Measurements from ENCODE around the gene MRPL46.

MRPL46 gene

GRCh38 chr15:88467073-88467934 is at the start of gene MRPL46, which contains the start of gene MRPS11:
TSS of gene MRPL46 (minus strand) at chr15:88467388. CDS start at chr15:88467377, 11 bp downstream.
TSS of gene MRPS11 (plus strand) at chr15:88467708. CDS start at chr15:88467718, 10 bp downstream.
- DNase-seq (ENCODE audit: extremely low read depth in 1 of 2, low read depth in 1 of 2) = peak; percentile 64 to 78

DNA sequence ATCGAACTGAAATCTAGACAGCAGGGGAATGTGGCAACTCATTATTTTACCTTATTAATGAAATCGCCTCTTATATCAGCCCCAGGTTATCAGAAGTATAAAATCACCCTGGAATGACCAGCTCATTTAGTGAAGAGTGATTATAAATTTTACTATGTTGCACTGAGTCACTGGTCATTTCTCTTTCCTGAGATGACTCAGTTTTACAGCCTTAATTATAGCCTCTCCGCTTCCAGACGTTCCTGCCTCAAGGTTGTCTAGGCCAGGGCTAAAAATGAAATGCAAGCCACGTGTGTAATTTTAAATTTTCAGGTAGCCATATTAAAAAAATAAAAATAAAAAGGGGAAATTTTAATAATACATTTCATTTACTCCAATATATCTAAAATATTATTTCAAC is 46.0 kb upstream of the MRPL46 start:
- DNase-seq (ENCODE audit: extremely low read depth in 1 of 2, low read depth in 1 of 2) = no peak

DNA sequence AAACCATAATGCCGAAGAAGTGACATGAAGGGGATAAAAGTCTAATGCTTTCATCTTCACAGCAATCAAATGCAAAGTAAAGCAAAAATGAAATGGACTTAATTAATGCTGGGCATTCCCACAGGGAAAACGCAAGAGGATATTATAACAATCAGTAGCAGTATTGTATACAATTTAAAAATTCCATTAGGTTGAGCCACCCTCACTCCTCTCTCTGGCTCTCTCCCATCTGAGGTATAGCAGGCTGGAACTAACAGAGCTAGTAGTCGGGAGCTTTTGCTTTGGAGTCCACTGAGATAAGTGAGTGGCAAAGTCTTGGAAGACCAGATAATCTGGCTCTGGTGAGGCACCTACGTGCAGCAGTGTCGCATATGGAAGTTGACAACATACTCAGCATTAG is 45.4 kb upstream of the MRPL46 start:
- no peak for DNase-seq (ENCODE audit: extremely low read depth in 1 of 2, low read depth in 1 of 2)

DNA sequence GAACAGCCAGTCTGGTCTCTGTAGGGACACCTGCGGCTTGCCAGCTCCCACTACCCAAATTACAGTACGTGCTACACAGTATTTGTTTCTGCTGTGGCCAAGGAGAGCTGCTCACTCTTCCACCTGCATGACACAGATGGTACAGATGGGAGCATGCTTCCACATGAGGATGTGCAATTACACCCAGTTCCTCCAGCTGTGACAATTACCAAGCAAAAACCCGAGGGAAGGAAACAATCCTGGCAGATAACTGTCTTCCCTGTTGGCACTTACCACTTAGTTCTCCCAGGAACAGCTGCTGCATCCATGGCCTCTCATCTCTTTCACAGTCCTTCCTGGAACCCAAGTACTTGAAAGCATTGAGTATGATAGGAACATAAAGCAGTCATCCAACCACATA is 44.9 kb upstream of the MRPL46 start:
- DNase-seq (ENCODE audit: extremely low read depth in 1 of 2, low read depth in 1 of 2) = no peak

DNA sequence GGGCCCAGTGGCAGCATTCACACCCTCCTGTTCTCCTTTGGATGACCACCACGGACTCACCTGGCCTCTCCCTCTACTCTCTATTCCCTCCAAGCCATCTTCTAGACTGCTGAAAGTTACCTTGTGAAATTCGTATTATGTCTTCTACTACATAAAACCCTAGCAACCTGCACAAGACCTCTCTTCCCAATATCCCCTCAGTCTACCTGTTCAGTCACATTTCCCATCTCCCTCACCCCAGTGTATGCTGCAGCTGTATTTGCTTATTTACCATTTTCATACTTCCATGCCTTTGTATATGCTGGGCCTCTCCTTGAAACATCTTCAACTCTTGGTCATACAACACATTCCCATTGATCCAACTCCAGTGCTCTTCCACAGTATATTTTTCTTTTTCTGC is 44.0 kb upstream of the MRPL46 start:
- no peak for DNase-seq (ENCODE audit: extremely low read depth in 1 of 2, low read depth in 1 of 2)

- no peak for DNase-seq (ENCODE audit: extremely low read depth in 1 of 2, low read depth in 1 of 2)
These were observed 42.8 kb upstream of the MRPL46 start for GRCh38 chr15:88509964-88510363.

GRCh38 chr15:88509321-88509720 is 42.1 kb upstream of the MRPL46 start:
- DNase-seq (ENCODE audit: extremely low read depth in 1 of 2, low read depth in 1 of 2) = no peak

DNA sequence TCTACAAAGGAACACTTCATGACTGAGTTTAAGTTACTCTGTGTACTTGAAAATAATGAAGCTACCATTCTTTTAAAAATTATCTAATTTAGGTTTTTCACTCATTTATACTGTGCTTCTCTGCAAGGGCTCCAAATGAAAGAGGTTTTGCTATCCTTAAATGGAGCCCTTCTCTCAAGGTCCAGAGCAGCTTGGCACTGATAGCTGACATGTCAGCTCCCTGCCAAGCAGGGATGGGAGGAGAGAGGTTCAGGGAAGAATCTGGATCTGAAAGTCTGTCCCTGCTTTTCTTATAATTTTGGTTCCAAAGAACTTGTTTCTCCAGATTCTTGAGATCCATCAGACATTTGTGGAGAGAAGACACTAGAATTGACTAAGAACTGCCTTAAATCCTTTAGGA is 39.4 kb upstream of the MRPL46 start:
- DNase-seq (ENCODE audit: extremely low read depth in 1 of 2, low read depth in 1 of 2) = no peak

DNA sequence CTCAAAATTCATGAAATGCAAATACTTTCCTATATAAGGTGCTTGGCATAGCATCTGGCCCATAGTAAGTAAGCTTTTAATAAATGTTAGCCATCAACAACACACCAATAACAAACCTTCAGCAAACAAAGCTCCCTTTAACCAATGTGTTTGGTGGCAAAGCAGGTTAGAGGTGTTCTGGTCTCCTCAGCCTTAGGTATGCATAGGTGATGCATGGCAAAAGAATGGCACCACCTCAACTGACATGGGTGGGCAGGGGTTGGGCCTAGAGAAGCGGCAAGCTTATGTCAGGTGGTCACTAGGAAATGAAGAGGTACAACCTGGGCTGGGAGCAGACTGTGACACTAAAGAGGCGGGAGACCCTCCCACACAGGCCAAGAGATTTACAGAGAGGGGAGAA is 38.5 kb upstream of the MRPL46 start:
- DNase-seq (ENCODE audit: extremely low read depth in 1 of 2, low read depth in 1 of 2) = no peak

DNA sequence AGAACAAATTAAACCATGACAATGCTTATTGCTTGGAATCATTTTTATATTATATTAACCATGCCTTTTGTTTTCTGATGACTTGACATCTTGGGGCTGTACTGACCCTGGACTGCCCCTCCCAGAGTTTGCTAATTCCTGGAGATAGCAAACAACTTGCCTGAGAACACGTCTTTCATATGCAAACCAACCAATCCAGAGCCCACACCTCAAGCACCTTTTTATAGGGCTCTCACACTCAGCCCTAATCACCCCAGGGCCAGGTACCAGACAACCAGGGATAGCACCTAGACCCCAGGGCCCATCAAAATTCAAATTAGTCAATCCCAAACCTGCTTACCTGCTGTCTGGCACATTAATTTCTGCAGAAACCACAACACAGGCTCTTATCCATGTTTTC is 37.3 kb upstream of the MRPL46 start:
- no peak for DNase-seq (ENCODE audit: extremely low read depth in 1 of 2, low read depth in 1 of 2)

- no peak for DNase-seq (ENCODE audit: extremely low read depth in 1 of 2, low read depth in 1 of 2)
These were observed 31.8 kb upstream of the MRPL46 start for GRCh38 chr15:88498996-88499395.

DNA sequence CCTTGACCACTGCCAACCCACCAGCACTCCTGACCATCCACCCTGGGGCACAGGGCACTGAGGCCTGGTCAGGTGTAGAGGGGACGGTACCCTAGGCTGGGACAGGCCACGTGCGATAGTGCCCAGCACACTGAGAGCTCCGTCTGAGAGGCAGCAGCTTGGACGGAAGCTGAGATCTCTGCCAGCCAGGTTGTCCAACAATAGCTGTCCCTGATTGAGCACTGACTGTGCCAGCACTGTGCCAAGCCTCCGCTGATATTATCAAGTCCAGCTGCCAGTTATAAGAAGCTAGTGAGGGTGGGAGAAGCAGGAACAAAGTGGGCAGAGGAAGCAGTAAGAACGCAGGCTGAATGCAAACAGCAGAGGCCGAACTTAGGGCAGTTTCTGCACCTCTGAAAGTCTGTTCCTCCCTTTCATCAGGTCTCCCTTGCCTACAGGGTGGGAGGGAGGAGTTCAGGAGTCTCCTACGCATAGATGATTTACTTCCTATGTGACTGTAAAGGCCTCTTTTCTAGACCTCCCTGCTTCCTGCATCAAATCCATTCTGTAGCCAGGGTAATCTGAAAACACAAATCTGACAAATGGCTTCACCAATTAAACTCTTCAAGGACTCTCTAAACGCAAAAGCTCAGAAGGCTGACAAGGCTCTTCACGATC is 30.0 kb upstream of the MRPL46 start:
- DNase-seq (ENCODE audit: extremely low read depth in 1 of 2, low read depth in 1 of 2) = no peak

- DNase-seq (ENCODE audit: extremely low read depth in 1 of 2, low read depth in 1 of 2) = no peak
These were observed 26.7 kb upstream of the MRPL46 start for GRCh38 chr15:88493844-88494243.

- DNase-seq (ENCODE audit: extremely low read depth in 1 of 2, low read depth in 1 of 2) = no peak
These were observed 24.0 kb upstream of the MRPL46 start for GRCh38 chr15:88491158-88491557.

- no peak for DNase-seq (ENCODE audit: extremely low read depth in 1 of 2, low read depth in 1 of 2)
These were observed 22.8 kb upstream of the MRPL46 start for GRCh38 chr15:88490036-88490435.

DNA sequence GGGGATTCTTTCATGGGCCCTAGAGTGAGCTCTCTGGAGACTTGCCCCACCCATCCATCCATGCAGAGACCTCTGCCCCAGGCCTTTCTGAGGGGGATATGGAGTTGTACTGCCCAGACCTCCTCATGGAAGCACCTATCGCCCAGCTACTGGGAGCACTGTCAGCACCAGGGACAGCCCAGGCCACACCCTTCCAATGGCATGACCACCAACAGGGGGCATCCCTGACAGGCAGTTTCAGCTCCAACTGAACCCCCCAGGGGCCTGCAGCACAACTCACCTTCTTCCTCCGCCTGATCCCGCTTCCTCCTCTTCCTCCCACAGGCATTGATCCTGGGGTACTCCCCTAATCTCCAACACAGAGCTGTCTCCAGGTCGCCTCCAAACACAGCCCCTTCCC is 22.1 kb upstream of the MRPL46 start:
- DNase-seq (ENCODE audit: extremely low read depth in 1 of 2, low read depth in 1 of 2) = no peak

DNA sequence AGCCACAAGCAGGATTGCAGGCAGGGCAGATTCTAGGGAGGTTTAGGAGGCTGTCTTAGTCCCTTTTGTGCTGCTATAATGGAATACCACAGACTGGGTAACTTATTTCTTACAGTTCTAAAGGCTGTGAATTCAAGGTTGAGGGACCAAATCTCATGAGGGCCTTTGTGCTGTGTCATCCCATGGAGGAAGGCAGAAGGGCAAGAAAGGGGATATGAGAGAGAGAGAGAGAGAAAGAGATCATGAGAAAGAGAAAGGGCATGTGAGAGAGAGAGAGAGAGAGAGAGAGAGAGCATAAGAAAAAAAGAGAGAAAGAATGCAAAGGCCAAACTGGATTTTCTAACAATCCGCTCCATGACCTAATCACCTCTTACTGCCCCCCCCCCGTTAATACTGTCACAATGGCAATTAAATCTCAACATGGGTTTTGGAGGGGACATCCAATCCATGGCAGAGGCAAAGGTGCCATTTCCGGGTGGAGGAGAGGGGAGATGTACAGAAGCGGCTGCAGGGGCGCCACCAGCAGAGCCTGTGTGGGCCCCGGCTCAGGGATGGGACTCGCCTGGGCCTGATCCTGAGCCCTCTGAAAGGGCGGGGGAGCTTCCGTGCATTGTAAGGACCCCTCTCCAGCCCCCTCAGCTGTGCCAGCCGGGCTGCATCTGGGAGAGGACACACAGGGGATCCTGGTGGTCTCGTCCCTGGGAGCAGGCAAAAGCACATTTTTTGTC is 20.8 kb upstream of the MRPL46 start:
- no peak for DNase-seq (ENCODE audit: extremely low read depth in 1 of 2, low read depth in 1 of 2)

DNA sequence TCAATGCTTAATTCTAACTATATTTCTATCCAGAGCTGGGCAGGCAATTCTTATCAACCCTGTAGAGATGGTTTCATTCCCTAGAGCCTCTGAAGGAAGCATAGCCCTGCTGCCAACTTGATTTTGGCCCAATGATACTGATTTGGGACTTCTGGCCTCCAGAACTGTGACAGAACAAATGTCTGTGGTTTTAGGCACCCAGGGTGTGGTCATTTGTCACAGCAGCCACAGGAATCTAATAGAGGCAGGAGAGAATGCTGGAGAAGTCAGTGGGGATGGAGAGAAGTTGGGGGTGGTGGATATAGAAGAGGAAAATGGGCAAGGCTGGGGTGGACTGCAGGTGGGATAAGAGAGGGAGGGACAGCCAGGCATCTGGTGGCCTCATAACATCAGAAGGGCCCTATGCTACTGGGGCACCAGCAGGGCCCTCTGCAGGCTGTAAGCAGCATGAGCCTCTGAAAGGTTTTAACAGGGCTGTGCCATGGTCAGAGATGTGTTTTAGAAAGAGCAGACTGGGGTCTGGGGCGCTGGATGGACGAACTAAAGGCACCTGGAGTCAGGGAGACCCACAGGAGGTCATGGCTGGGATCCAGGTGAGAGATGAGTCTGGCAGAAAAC is 20.1 kb upstream of the MRPL46 start:
- DNase-seq (ENCODE audit: extremely low read depth in 1 of 2, low read depth in 1 of 2) = no peak

DNA sequence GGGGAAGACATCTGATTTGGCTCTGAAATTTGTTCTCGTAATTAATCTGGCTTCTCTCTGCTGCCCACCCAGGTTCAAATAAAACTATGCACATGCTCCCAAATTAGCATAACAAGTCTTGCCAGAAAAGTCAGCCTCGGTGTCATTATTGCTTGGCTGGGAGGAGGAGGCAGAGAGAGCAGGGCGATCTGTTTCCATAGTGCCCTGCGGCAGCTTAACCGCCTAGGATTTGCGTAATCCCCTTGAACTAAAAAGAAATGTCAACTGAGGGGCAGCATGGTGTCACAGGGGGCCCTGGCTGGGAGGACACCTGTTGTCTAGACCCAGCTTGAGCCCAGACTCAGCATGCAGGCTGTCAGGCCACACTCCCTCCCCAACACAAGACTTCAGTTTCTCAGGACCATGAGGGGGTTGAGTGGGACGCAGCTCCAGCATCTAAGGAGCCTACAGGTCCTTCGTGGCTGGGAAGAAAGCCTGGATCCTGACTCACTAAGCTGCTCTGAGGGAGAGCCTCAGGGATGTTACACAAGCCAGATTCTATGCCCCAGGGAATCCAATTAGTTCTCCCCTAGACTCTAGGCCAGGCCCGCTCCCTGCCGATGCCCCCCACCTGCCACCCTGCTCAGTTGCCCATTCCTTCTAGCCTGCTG is 17.6 kb upstream of the MRPL46 start:
- no peak for DNase-seq (ENCODE audit: extremely low read depth in 1 of 2, low read depth in 1 of 2)

- no peak for DNase-seq (ENCODE audit: extremely low read depth in 1 of 2, low read depth in 1 of 2)
These were observed 15.1 kb upstream of the MRPL46 start for GRCh38 chr15:88482263-88482662.

DNA sequence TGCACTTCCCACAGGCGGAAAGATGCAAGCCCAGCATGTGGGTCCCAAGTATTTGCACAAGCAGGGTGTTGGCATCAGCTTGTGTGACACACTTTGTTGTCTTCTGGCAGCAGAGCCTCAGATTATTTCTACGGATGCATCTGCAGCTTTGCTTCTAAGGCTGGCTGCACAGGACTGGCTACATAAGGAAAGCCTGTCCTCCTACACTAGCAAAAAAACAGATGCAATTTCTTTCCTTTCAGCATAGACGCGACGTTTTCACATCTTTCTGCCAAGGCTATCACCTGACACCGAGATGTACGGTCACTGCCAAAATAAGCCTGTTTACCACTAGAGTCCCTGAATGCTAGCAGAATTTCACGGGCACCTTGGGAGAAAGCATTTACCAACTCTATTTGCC is 13.8 kb upstream of the MRPL46 start:
- DNase-seq (ENCODE audit: extremely low read depth in 1 of 2, low read depth in 1 of 2) = no peak

All from stimulated activated CD8-positive, alpha-beta memory T cell treated with anti-CD3 and anti-CD28 coated beads, Interleukin-7, amount 100 ng/mL, for 48 hours (primary cell).